ENCODE results near the gene FREM3.

DNA sequence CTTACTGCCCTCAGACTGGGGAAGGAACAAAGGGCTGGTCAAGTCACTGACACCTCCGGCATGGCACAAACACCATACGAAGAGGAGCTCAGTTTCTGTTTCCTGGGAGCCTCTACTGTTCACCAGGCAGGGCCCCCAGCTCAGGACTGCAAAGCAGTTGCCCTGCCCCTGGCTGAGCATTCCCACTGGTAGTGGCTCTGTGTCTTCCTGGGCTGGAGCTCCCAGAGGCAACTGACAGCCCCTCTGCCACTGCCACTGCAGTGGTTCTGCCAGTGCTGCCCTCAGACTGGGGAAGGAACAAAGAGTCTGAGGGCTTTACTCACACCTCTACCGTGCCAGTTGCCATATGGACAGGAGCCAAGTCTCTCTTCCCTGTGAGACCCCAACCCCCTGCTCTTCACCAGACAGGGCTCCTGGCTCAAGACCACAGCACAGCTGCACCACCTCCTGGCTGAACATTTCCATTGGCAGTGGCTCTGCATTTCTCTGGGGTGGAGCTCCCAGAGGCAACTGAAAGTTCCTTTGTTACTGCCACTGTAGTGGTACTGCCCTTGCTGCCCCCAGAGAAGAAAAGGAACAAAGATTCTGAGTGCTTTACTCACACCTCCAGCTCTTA, 119.0 kb downstream of the FREM3 start:
- TF ChIP-seq EP300 (IDR thresholded peaks at IDR 0.05) (no peak), CTCF (IDR thresholded peaks at IDR 0.05) (no peak)

All from tibial nerve (tissue), 4 donors.